GM21723 (cell line): ENCODE results near the gene IFIT2.
A peak's percentile ranks its signal among the peaks of the same experiment; 100 is the strongest.
"Not testable (repeated sequence)": the region's sequence is repeated elsewhere in the genome, so short reads cannot be mapped to it uniquely, and the experiment has no call there.

Source experiments
- ATAC-seq: cut with Tn5 transposase; IDR thresholded peaks from one replicate; pipeline ENCODE4 v1.9.1; 2021; ENCODE audit warnings: mild to moderate bottlenecking, moderate library complexity; ENCODE audit not compliant: unreplicated experiment

The IFIT2 gene

GRCh38 chr10:89301721-89302445 lies at the start of gene IFIT2:
Gene IFIT2, plus strand, starts transcription at chr10:89302046. Its CDS starts 78 bp downstream, at chr10:89302124.
- ATAC-seq = peak; percentile 79

- no peak for ATAC-seq
These were observed 49.6 kb upstream of the IFIT2 start for GRCh38 chr10:89252225-89252585.

- not testable (repeated sequence) for ATAC-seq
These were observed 46.7 kb upstream of the IFIT2 start for GRCh38 chr10:89255091-89255579.

GRCh38 chr10:89255793-89256192 lies 46.1 kb upstream of the IFIT2 start:
- ATAC-seq = no peak

- no peak for ATAC-seq
These were observed 45.5 kb upstream of the IFIT2 start for GRCh38 chr10:89256340-89256739.

GRCh38 chr10:89256962-89257361 lies 44.9 kb upstream of the IFIT2 start:
- ATAC-seq = no peak

GRCh38 chr10:89257581-89257980 lies 44.3 kb upstream of the IFIT2 start:
- ATAC-seq = no peak

GRCh38 chr10:89258881-89259280 lies 43.0 kb upstream of the IFIT2 start:
- ATAC-seq = no peak

GRCh38 chr10:89262086-89263051 lies 39.5 kb upstream of the IFIT2 start:
- no peak for ATAC-seq

GRCh38 chr10:89263091-89263490 lies 38.8 kb upstream of the IFIT2 start:
- no peak for ATAC-seq

- no peak for ATAC-seq
These were observed 38.3 kb upstream of the IFIT2 start for GRCh38 chr10:89263531-89263930.

GRCh38 chr10:89266721-89267453 lies 35.0 kb upstream of the IFIT2 start:
- no peak for ATAC-seq

GRCh38 chr10:89269433-89270152 lies 32.3 kb upstream of the IFIT2 start:
- ATAC-seq = no peak

- ATAC-seq = no peak
These were observed 31.7 kb upstream of the IFIT2 start for GRCh38 chr10:89270153-89270483.

GRCh38 chr10:89271532-89271931 lies 30.3 kb upstream of the IFIT2 start:
- ATAC-seq = no peak

GRCh38 chr10:89273680-89274079 lies 28.2 kb upstream of the IFIT2 start:
- no peak for ATAC-seq

- no peak for ATAC-seq
These were observed 26.9 kb upstream of the IFIT2 start for GRCh38 chr10:89274928-89275327.

- ATAC-seq = no peak
These were observed 26.5 kb upstream of the IFIT2 start for GRCh38 chr10:89275383-89275782.

- ATAC-seq = no peak
These were observed 23.8 kb upstream of the IFIT2 start for GRCh38 chr10:89278034-89278535.

GRCh38 chr10:89278900-89279392 lies 22.9 kb upstream of the IFIT2 start:
- no peak for ATAC-seq
